HG03575 (cell line): ENCODE data around the gene COG3.

ENCODE experiments used
- ATAC-seq: cut with Tn5 transposase; IDR thresholded peaks from one replicate; pipeline ENCODE4 v1.9.1; 2021; ENCODE audit not compliant: unreplicated experiment, insufficient number of reproducible peaks, low FRiP score; ENCODE audit errors: extremely low read depth

The COG3 gene

DNA sequence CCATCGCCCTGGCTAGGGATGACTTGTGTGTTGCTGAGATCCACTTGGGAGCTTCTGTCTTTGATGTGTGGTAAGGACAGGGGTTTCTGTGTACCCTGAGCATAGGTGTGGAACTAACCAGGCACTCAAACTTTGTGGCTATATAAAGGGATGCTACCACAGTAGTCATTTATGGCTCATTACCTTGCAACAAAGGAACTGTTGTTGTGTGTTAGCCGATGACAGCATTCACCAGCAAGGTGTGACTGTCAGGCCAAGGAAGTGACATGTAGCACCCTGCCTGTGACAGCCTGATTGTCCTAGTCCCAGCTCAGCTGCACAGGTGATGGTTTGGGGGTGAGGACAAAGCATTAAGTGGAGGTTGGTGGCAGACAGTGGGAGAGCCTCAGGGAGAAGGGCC, 73.6 kb downstream of the COG3 start:
- ATAC-seq: no peak

DNA sequence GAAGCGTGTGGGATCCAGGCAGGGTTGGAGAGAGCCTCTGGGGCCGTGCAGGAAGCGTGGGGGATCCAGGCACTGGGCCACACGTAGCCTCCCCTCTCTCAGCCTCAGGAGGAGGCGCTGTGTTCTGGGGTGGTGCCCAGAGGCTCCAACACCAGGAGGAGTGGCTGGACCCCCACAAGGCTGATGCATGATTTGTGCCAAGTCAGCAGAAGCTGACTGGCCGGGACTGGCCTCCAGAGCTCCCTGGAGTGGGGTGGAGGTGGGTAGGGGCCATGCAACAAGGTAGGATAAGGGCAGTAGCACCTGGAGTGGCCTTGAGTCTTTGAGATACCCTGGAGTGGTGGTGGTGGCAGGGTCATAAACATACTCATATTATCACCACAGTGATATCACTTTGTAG, 75.5 kb downstream of the COG3 start:
- no peak for ATAC-seq

DNA sequence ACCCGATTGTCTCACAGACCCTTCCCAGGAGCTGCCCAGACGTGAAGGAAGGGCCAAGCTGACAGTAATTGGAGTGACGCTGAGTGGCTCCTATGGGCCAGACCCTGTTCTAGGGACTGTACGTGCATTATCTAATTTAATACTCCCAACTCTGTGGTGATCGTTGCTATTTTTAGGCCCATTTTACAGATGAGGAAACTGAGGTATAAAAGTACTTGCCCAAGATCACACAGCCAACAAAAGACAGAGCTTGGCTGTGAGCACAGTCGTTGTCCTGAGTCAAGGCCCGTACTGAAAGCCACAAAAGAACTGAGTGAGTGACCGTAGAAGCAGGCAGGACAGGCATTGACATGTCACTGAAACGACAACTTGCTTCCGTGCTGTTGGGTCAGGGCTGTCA, 76.1 kb downstream of the COG3 start:
- ATAC-seq: no peak

DNA sequence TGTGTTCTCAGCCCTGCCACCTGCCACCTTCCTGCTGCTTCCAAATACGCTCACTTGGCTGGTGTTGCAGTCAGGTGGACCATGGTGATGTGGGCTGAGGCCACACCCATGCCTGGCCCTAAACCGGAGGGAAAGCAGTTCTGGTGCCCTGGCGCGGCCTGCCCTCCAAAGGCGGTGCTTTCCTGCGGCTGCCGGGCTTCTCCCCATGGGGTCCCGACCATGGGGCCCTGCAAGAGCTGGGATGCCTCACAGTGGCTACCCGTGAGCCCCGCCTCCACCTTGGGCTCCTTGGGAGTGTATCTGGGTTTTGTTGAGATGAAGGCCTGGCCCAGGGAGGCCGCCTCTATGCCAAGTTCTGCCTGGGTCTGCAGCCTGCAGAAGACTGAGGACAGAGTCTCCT, 77.1 kb downstream of the COG3 start:
- no peak for ATAC-seq

DNA sequence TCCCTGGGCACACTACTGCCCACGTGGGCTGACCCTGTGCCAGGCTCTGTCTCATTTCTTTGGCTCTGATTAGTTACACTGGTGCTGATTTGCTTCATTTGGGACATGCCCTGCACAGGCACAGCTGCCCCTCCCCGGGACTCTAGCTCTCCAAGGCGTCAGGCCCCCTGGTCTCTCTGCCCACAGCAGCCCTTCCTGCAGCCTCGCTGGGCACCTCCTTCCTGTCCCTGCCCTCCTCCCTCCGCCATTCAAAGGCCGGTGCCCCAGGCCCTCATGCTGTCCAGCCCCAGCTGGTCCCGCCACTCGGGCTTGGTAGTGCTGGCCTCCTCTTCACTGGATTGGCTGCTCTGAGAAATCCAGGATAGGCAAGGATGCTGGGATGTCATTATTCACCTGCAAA, 77.7 kb downstream of the COG3 start:
- ATAC-seq: no peak

DNA sequence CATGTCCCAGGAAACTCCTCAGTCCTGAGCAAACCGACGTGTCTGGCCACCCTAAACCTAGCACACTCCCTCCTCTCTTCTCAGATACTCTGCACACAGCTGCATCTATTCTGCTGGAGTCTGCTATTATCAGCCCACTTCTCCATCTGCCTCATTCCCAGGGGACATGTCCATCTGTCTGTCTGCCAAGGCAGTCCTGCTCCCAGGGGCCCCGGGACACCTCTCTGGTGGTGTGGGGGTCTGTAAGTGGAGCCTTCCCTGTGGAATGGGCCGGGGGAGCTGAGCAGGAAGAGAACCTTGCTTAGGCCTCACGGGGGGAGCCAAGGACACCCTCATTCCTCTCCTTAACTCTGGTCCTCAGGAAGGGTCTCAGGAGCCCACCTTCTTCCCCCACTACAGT, 78.1 kb downstream of the COG3 start:
- ATAC-seq: no peak

DNA sequence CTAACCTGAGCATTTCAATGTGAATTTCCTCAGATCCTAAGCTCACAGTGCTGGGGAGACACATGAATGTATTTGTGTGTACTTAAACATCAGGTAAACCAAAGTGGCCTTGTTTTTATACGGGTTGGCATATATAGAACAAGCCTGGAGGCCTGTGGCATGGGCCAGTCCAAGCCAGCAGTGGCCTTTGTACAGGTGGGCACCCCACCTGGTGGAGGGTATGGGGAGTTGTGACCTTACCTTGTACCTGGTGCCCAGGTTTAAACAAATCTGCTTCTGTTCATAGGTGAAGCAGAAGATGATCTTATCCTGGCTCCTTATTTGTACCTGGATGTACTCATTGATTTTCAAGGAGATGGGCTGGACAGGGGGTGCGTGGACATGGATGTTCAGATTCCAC, 79.8 kb downstream of the COG3 start:
- ATAC-seq: no peak

DNA sequence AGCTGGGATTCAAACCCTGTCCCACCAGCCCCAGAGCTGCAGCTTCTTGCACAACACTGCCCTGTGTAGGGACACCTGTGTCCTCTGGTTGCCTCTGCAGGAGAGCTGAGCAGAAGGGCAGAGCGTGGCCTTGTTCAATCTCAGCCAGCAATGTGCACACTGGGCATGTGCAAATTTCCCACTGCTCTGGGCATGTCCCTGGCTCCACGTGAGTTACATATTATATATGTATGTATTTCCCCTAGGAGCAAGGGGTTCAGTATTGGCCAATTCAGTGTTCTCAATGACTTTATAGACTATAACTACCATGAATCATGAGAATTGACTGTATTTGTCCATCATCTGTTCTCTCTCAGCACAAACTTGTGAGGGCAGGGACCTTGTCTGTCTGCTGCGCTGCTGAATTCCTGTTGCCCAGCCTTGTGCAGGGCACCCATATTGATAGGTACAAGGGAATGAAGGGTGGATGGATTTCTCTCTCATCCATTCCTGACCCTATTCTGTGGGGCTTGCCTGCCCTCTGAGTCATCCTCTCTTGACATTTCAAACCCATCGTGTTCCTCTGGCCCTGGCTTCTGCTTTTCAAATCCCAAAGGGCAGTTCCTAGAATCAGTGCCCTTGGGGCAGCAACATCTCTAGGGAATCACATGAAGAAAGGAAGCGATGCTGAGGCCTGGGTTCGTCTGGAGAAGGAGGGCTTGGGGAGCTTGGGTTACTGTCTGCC, 81.1 kb downstream of the COG3 start:
- ATAC-seq: no peak

DNA sequence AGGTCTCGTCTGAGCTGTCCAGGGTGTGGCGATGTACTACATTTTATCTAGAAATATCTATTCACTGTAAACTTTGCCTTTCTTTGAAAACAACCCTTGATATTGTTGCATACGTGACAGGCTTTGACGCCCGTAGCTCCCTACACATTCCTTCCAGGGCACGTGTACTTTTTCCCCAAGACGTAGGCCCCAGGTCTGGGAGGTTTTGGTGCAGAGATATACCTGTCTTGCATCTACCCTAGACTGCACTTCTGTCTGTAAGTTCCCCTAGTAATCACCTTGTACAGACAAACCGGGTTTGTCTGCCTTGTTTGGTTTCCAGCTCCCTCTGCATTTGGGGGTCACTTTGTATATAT, 81.6 kb downstream of the COG3 start:
- ATAC-seq: no peak

DNA sequence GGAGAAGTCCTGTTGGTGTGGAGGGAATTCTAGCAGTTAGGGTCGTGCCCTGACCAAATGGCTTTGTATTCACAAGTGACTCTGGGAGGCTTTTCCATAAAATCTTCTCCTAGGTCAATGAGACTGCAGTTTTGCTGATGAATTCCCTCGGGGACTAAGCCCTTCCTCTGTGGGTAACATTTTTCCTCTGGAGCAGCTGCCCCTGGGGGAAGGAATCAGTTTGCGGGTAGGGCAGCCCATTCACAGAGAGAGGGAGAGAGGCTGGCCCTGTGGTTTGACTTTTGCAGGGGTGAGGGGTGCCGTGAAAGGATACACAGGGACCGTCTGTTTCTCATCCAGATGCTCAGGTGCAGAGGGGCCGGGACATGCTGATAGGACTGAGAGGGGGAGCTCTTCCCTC, 83.5 kb downstream of the COG3 start:
- no peak for ATAC-seq

DNA sequence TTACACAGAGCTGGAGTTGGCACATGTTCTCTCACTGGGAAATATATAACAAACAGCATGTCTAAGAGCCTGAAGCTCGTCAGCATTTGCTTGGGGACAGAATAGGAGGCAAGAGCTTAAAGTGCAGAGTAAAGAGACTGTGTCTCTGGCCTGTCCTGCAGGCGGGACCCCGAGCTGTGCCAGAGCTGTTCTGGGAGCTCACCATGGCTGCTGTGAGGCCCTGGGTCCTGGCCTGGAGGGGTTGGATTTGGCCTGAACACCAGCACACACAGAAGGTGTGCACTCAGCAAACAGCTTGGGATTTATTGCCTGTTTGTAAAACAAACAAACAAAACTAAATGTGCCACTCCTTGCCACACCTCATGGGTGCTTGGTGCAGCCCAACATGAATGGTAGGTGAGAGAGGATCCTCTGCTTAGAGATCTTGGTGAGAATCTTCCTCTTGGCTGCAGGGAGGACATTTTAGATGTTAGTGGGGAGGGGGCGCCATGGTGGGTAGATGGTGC, 89.9 kb downstream of the COG3 start:
- no peak for ATAC-seq

DNA sequence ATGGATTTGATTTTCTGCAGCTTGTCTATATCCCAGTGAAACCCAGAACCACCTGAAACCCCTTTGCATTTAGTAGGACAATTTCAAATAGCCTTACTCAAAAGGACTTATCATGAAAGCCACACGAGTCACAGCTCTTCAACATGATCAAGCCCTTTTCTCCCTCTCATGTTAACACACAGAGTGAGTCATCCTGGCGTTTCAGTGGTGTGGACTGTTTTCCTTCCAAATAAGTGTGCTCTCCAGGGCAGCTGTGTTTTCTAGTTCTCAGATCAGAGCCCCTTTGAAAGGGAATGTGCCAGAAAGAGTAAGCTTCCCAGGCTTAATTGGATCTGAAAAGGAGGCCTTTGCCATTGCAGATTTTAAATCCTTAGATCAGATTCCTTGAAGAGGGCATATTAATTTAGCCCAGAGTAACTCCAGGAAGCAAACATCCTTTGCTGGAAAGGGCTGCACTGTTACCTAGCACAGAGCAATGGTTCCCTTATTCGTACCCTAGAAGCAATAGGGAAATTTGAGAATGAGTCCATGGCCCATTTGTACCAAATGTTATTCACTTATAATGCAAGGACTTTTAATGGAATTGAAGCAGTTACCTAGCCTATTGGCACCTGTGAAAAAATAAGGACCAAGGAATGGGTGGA, 99.5 kb downstream of the COG3 start:
- no peak for ATAC-seq

DNA sequence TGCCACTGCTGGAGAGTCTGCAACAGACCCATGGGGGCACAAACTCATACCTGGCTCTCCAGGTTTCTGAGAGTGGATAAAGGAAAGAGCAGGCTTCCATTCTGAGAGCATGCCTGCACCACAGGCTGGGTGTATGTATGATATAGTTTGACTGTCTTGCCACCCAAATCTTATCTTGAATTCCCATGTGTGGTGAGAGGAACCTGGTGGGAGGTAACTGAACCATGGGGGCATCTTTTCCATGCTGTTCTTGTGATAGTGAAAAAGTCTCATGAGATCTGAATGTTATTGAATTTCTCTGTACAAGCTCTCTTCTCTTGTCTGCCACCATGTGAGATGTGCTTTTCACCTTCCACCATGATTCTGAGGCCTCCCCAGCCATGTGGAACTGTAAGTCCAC, 100.6 kb downstream of the COG3 start:
- ATAC-seq: no peak

DNA sequence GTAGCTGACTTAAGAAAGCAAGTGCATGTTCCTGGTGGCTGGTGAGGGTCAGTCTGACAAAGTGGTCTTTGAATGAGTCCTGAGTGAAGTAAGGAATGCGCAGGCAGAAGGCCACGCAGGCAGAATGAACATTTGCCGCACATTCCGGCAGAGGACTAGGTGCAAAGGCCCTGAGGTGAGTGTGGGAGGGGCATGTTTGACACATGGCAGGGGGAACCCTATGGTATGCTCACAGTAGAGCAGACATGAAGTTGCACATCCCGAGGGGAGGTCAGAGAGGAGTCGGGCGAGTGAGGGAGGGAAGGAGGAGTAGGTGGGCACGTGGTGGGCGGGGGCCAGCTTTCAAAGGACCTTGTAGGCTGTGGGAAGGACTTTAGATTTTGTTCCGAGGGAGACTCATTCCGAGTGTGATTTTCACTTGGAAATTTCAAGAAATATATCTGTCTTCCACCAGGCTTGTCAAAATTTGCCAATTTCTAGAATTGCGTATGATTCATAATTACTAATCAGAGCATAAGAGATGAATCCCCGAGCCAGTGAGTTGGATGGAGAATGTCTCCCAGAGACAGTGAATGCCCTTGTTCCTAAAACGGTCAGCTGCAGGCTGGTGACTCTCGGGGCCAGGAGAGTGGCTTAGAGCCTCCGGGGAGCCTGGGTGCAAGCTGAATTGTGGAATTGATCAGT, 110.5 kb downstream of the COG3 start:
- no peak for ATAC-seq

DNA sequence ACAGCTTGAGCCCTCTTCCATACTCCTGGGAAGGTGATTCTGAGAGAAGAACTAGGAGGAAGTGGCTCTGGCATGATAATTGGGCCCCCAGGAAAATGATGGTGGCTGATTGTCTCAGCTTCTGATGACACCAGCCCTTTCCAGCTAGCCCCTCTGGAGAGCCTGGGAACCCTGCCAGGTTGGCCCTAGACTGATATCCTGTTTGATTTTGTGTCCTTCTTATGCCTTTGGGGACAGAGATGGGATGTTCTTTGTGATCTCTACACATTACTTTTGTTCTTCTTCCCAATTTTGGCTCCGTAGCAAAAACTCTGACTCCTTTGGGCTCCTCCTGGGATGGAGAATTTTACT, 111.1 kb downstream of the COG3 start:
- no peak for ATAC-seq

DNA sequence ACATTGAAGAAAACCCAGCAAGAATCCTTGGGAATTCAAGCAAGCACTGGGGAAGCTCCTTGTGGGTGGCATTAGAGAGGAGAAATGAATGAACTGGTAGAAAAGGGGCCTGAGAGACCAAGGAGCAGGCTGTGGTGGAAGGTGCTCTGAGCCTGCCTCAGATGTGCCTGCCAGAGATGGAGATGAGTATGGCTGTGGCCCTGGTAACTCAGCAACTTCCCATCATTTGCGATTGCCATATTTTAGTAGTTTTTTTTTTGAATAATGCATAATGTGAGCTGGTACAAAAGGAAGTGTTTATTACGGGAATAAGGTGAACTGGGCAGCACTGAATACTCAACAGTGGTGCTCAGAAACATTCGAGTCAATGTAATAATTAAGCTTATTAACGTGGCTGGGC, 111.7 kb downstream of the COG3 start:
- no peak for ATAC-seq

DNA sequence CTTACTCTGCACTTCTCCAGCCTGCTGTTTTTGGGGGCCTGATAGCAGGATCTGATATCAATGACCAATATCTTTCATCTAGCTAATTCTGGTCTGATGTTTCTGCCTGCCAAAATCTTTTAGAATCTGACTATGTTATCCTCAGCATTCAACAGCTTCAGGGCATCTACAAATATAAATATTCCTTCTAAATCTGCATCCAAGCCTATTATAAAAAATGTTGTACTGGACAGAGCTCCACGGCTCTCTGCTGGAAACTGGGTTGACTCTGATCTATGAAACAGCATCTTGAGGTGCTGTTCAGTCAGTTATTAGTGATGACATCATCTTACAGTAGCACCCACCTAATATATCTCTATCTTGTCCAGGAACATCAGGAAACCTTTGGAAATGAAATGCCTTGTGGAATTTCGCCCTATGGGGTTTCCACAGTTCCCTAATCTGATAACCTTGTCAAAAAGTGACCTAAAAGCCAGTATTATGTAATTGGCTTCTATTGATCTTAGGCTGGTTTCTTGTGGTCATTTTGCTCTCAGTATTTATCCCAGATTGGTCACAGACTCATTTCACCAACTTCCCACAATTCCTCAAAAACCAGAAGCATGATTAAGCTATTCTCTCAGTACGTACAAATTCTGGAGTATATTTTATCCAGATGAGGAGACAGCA, 117.8 kb downstream of the COG3 start:
- ATAC-seq: no peak

DNA sequence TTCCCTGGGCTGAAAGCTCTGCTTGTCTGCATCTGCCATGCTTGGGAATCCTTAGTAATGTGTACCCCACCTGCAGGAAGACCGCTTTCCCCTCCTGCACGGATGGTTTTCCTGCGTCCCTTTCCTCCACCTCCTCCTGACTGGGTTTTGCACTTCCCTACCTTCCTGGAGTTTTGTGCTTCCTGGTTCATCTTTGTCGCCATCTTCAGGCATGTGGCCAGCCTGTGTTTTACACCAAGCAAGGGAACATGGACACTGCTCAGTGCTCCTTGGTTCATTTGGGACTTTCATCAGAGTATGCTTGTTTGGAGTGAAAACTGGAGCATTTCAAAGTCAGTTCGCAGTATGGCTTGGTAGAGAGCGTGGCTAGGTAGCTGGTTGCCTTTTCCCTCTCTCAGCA, 120.1 kb downstream of the COG3 start:
- ATAC-seq: no peak
